ES-I3 (cell line): ENCODE data around the gene ETV5.

Source experiments
- H3K36me3 ChIP-seq: 2 replicates; pipeline ENCODE4 v1.6.1; 2013; ENCODE audit warnings: mild to moderate bottlenecking, low read length, control low read depth, moderate library complexity; ENCODE audit not compliant: insufficient read depth
- H3K4me1 ChIP-seq: 2 replicates; pipeline ENCODE4 v1.6.1; 2013; ENCODE audit warnings: mild to moderate bottlenecking, control low read depth, low read length; ENCODE audit not compliant: insufficient read depth
- H3K9ac ChIP-seq: 2 replicates; pipeline ENCODE4 v1.6.1; 2013; ENCODE audit warnings: low read depth, mild to moderate bottlenecking, low read length, moderate library complexity
- H3K9me3 ChIP-seq: 2 replicates; pipeline ENCODE4 v1.6.1; 2013; ENCODE audit warnings: mild to moderate bottlenecking, low read length, moderate library complexity; ENCODE audit not compliant: control insufficient read depth, insufficient read depth

ETV5 gene

DNA sequence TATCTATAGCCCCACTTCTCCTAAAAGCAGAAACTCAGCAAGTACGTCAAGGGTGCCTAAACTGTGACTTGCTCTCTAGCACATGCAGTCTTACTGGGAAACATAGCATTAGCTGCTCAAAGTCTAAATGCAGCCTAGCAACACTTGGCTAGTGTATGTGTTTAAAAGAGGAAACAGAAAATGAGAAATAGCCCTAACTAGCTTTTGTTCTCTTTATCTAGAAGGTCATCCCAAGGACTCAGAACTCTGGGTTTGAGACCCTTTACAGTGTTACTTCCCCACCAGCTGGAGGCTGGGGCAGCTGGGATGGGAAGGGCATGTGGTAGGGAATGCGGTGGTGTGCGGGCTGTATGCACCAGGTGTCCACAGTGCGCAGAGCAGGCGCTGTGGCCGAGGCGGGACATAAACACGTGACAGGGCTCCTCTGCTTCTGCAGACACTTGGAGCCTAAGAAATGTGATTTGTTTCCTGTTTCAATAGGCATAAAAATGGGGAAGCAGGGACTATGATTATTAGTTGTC, 13.3 kb downstream of the ETV5 start:
- H3K9ac ChIP-seq = no peak overlapping the region

DNA sequence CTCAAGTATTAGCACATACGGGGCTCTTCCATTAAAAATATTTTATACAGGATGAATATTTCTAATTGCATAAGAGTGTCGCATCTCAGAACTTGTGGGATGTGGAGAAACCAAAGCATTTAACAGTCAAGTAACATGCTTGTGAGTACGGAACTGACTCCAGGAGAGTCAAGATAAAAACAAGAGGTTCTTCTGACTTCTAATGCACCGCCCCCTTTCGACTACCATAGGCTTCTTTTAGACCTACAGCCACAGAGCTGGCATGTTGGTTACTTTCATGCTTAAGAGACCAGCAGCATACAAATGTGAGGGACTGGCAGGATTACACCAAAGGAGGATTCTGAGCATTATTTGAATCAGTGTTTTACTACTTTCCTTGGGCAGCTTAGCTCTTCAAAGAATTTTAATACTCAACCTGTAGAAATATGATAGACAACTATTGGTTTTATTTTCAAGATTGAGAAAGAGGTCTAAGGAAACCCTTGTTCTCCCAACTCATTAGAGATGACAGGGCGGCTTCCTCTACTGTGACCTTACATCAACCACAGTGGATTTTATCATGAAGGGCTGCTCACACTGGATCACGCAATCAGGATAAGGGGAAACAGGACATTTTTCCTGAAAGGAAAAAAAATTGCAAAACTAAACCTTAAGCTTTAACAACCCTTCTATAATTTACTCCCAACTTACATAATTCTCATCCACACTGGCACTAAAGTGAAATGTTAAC, 14.0 kb downstream of the ETV5 start:
- Histone ChIP-seq H3K9ac (no peak overlapping the region), H3K4me1 (peaks cover 52% of the 10 kb centered on the region), H3K9me3 (no peaks in the 10 kb centered on the region), H3K36me3 (no peaks in the 10 kb centered on the region)

More for the DNA sequence above, 13.3 kb downstream of the ETV5 start:
- Histone ChIP-seq H3K4me1 (peaks cover 52% of the 10 kb centered on the region), H3K9me3 (no peaks in the 10 kb centered on the region), H3K36me3 (no peaks in the 10 kb centered on the region)

DNA sequence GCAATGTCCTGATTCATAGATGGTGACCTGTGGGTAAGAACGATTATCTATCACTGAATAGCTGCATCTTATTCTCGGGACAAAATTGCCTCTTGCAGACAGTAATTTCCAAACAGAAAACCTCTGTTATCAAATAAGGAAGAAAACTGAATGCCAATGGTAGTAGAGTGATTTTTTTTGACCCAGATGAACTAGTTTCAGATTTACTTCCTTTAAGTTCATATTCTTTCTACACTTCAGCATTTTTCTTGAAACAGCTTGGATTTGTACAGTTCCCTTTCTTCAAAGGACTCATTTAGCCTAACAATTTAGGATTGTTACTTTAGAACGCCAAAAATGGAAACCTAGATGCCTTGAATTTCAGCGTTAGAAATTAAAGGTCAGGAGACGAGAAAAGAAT, 14.6 kb downstream of the ETV5 start:
- H3K9ac ChIP-seq = no peak overlapping the region
- peaks cover 49% of the 10 kb centered on the region for H3K4me1 ChIP-seq
- no peaks in the 10 kb centered on the region for H3K9me3 ChIP-seq
- no peaks in the 10 kb centered on the region for H3K36me3 ChIP-seq

DNA sequence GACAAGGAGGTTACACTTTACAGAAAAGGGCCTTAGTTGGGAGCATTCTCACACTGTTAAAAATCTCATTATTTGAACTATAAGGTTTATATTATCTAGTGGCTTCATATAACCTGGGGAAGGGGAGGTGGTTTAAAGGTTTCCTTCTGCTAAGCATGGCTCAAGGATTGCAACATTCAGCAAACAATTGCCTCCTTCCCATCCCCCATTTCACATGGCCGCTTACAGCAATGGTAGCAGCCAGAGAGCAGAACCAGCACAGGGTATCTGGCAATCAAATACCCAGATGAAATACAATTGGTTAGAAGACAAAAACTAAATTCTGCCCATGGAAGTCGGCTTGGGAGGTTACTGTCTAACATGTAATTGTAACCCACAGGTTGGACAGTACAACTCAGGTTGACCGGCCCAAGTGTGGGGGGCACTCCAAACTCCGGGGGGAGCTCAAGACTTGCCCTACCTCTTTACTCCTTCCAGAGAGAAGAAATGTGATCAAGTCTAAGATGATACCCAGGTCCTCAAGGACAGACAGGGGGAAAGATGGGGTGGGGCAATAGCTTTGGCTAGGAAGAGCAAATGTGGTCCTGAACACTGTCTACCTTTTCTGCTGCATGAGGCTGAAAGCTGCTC, 15.5 kb downstream of the ETV5 start:
- Histone ChIP-seq H3K9me3 (no peaks in the 10 kb centered on the region), H3K4me1 (peaks cover 40% of the 10 kb centered on the region), H3K9ac (no peak overlapping the region), H3K36me3 (no peaks in the 10 kb centered on the region)

DNA sequence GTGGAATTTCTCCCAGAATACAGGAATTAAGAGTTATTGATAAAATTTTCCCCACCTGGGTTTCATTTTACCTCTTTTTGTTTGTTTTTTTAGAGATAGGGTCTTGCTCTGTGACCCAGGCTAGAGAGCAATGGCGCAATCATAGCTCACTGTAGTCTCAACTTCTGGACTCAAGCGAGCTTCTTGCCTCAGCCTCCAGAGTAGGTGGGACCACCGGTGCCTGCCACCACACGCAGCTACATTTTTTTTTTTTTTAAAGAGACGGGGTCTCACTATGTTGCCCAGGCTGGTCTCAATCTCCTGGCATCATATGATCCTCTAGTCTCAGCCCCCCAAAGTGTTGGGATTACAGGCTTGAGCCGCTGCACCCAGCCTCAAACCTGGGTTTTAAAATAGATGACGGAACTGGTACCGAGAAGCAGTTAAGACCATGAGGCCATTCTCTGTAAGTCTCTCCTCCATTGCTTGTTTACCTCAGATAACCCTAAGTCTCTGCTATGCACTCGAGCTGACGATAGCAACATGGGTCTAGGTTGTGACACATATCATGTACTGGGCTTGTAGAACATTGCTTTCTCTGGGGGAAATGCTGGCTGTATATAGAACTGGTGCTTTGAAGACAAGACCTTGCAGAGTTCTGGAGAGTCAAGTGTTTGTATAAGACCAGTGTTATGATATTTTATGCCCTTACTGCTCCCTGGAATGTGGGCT, 16.4 kb downstream of the ETV5 start:
- Histone ChIP-seq H3K4me1 (peaks cover 38% of the 10 kb centered on the region), H3K9ac (no peak overlapping the region), H3K36me3 (no peaks in the 10 kb centered on the region), H3K9me3 (no peaks in the 10 kb centered on the region)

DNA sequence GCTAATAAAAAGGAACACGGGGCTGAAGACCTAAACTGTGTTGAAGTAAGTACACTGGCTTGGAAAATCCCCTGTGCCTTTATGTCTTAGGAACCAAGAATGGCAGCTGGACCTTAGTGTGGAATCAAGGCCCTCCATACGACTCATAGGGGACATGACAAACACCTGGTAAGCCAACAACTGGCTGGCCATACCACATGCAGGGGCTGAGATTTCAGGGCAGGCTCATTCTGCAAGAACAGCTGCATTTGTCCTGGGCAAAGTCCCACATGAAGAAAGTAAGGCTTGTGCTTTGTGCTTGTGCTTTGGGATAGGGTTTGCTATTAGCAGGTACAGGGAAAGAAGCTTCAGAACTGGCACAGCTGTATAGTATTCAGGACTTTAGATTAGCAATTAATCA, 18.0 kb downstream of the ETV5 start:
- Histone ChIP-seq H3K4me1 (peaks cover 23% of the 10 kb centered on the region), H3K36me3 (no peaks in the 10 kb centered on the region)

DNA sequence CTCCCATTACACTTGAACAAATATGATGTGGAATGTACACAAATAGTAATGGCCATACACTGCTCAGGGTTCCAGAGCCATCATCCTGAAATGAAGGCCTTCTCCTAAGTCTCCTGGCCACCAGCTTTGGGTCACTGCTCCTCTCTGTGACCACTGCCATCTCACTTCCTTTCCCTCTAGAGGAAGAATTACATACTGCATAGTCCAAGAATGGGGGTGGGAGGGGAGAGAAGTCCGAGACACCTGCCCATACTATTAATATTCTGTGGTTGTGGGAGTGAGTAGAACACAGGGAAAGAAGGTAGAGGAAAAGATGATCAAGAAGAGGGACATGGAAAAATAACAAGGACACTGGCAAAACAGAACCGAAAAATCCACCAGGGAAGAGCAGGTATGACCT, 20.6 kb downstream of the ETV5 start:
- Histone ChIP-seq H3K9me3 (no peaks in the 10 kb centered on the region), H3K4me1 (peaks cover 29% of the 10 kb centered on the region), H3K9ac (no peak overlapping the region), H3K36me3 (no peaks in the 10 kb centered on the region)

More for the DNA sequence above, 18.0 kb downstream of the ETV5 start:
- no peaks in the 10 kb centered on the region for H3K9me3 ChIP-seq
- H3K9ac ChIP-seq = no peak overlapping the region

DNA sequence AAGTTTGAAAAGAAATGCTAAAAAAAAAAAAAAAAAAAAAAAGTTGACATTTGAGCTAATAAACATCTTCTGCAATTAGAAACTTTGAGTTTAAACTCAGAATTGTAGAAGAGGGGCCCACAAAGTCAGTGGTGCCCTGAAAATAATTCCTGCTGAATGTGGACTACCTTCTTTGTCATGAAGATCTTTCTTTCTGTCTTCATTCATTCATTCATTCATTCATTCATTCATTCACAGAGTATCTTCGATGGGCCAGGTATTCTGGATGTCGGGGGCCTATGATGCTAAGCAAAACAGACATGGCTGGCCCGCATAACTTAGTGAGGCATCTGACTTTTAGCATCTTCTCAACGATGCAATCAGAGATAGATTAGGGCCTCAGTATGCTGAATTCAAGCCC, 24.6 kb downstream of the ETV5 start:
- Histone ChIP-seq H3K36me3 (no peaks in the 10 kb centered on the region), H3K4me1 (peaks cover 48% of the 10 kb centered on the region), H3K9me3 (no peaks in the 10 kb centered on the region), H3K9ac (no peak overlapping the region)

DNA sequence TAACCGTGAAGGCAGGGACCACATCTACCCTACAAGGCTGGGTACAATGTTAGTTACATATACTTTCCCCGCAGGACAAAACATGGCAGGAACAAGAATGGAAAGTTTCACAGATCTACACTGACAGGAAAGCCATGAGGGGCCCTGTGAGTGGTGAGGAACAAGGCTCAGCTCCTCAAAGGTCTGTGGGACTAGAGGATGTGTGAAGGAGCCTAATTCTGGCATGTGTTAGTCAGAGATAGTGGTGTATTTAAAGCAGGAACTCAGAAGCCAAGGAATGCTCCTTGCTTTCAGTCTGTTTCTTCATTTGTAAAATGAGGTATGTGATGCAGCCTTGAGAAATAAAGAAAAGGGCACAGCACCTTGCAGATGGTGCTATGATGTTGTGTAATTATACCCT, 25.1 kb downstream of the ETV5 start:
- H3K9me3 ChIP-seq = no peaks in the 10 kb centered on the region
- H3K9ac ChIP-seq = no peak overlapping the region
- no peaks in the 10 kb centered on the region for H3K36me3 ChIP-seq
- peaks cover 52% of the 10 kb centered on the region for H3K4me1 ChIP-seq

DNA sequence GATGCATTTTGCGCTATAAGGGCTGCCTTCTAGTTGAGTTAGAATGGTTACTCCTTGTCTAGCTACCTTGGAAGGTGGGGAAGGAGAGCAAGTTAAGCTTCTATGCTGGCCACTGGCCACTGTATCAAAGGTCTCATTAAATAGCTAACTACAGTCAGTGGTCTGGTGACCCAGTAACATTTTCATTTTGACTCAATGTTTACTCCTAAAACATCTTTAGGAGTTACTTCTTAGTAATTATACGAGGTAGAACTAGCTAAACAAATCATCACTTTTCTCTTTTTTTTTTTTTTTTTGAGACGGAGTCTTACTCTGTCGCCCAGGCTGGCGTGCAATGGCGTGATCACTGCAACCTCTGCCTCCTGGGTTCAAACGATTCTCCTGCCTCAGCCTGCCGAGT, 26.7 kb downstream of the ETV5 start:
- no peak overlapping the region for H3K9ac ChIP-seq
- no peaks in the 10 kb centered on the region for H3K36me3 ChIP-seq
- peaks cover 52% of the 10 kb centered on the region for H3K4me1 ChIP-seq
- peaks cover 5% of the 10 kb centered on the region; the same call in 1 of the 2 replicates for H3K9me3 ChIP-seq

DNA sequence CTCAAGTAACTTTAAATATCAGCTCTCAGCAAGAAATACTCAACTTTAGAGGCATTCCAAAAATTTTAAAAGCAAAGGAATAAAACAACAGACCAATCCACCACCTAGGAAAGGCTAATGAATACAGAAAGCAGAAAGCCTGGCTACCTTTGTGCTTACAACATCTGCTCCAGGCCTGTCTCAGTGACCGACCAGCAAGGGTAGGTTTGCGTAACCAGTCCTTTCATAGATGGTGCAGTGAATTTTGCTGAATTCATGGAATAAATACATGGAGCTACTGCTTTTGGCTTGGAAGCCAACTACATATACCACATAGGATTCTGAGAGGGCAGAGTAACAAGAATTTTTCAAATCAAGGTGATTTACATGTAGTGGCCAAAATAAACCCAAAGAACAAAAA, 27.2 kb downstream of the ETV5 start:
- Histone ChIP-seq H3K36me3 (no peaks in the 10 kb centered on the region), H3K9me3 (peaks cover 5% of the 10 kb centered on the region; the same call in 1 of the 2 replicates), H3K4me1 (peaks cover 52% of the 10 kb centered on the region), H3K9ac (no peak overlapping the region)

DNA sequence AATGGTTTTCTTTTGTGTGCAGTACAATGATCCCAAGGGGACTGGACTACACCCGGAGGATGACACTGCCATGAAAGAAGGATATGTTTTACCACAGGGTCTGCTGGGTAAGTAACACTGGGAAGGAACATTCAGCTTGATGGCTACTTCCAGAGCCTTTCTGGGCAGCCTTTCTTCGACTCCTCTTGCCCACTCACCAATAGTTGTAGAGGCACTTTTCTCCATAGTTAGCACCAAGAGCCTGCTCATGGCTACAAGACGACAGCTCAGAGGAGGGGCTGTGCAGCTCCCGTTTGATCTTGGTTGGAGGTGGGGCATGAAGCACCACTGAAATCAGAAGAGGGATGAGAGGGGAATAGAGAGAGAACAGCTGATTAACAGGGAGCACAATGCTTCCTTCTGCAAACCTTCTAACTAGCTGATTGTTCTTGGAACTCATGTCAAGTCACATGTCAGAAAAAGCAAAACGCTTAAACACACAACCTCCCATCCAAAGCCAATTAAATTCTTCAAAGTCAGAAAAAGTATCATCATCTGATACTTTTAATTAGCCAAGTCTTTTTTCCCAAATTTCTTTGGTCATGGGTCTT, 27.9 kb downstream of the ETV5 start:
- H3K4me1 ChIP-seq = peaks cover 52% of the 10 kb centered on the region
- no peaks in the 10 kb centered on the region for H3K36me3 ChIP-seq
- peaks cover 5% of the 10 kb centered on the region; the same call in 1 of the 2 replicates for H3K9me3 ChIP-seq
- H3K9ac ChIP-seq = no peak overlapping the region; the same call in 1 of the 2 replicates

DNA sequence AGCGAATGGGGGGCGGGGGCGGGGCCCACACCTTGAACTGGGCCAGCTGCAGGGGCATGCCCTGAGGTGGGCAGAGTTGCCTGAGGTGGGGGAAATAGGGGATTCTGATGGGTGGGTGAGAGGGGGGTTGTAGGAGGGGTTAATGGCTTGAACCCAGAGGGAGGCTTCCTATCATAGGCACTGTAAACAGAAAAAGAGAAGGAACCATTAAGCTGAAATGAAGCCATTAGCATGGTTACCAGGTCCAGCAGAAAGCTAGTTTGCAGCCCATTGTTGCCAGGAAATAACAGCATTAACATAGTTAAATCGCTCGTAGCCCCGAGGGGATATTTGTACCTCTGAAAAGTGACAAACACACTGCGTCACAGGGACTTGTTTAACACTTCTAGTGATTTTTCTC, 29.0 kb downstream of the ETV5 start:
- Histone ChIP-seq H3K36me3 (peaks cover 3% of the 10 kb centered on the region; the same call in 1 of the 2 replicates), H3K9me3 (peaks cover 7% of the 10 kb centered on the region; the same call in 1 of the 2 replicates), H3K9ac (0 out of 2 replicates have a peak overlapping the region, but pooled peaks have one; percentile 3), H3K4me1 (peaks cover 52% of the 10 kb centered on the region)

DNA sequence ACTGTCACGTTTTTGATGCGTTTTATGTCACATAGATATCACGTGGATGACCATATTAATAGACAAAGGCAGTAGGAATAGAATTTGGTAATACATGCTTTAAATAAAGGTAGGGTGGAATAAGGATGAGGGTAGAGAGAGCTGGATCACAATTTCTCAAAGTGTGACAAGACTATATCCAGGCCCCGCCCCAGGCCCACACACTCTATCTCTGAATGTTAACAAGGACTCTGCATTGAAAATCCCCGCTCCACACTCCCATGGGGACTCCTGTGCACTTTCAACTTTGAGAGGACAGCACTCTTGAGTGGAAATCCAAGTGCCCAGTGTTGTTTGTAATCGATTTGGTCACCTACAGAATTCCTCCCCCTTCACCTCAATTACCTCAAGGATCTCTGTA, 31.4 kb downstream of the ETV5 start:
- peaks cover 4% of the 10 kb centered on the region; the same call in 1 of the 2 replicates for H3K36me3 ChIP-seq
- peaks cover 33% of the 10 kb centered on the region for H3K4me1 ChIP-seq
- peaks cover 9% of the 10 kb centered on the region for H3K9me3 ChIP-seq
- H3K9ac ChIP-seq = no peak overlapping the region
